GM19043 (cell line): Measurements from ENCODE around the gene ATP8A2.

Source experiments
- ATAC-seq: cut with Tn5 transposase; IDR thresholded peaks from one replicate; pipeline ENCODE4 v1.9.1; 2021; ENCODE audit warnings: low read depth; ENCODE audit not compliant: unreplicated experiment

Gene ATP8A2

GRCh38 chr13:25607096-25607495 is 235.3 kb downstream of the ATP8A2 start:
- no peak for ATAC-seq

DNA sequence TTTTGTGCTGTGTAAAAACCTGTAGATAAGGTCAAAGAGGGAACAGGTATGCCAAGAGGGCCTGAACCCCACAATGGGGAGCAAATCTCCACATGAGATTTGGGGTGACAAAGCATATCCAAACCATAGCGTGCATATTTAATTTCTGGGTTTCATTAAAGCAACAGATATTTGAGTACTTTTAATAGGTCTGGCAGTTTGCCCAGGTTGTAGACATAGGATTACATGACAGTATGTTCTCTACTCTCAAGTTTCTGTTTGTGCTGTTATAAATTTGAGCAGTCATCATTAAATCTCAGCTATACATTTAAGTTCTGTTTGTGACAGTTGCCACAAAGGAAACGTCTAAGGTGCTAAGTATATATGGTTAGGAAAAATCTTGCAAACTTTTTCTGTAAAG is 236.4 kb downstream of the ATP8A2 start:
- ATAC-seq = no peak

DNA sequence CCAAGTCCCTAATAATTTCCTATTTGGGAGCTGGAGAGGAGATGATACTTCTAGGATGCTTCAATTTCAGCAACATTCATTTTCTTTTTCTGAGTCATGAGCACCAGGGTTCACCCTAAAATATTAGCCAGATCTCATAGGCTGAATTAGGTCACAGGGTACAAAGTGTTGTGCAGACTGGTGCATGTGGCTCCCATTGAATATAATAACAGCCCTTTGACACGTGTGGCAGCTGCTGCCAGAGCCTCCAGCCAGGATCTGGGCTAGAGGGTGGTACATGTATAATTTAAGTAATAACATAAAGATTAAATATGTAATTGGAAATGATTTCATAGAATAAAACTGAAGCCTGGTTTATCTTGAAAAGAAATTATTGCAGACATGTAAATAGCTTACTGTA is 244.9 kb downstream of the ATP8A2 start:
- ATAC-seq = no peak

DNA sequence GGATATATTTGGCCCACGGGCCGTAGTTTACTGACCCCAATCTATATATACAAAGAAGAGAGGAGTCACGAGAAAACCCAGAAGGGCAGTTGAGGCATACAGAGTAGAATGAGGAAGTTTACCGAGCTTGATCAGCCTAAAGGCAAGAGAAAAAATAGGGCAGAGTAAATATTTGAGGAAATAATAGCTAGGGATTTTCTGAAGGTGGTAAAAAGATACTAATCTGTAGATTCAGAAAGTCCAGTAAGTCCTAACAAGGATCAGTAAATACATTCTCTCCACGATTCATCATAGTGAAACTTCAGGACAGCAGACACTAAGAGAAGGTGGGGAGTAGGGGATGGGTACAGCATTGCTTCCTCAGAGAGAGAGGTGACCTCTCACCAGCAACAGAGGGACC is 248.1 kb downstream of the ATP8A2 start:
- ATAC-seq = no peak

DNA sequence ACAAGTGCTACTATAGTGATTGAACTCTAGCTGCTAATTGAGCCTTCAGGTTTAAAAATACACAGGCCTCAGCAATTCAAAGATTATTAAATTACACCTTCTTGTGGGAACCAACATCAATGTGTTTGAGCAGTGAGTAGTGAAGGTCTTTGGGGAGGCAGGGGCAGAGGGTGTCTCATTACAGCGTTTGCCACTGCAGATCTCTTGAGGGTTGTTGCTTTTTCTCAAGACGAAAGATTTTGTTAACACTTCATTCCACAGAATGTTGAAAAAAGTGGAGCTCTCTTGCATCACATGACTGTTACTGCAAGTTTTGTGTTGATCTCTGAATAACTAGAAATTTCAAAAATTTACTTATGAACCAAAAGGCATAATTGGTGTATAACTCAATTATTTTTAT is 253.6 kb downstream of the ATP8A2 start:
- ATAC-seq = no peak

DNA sequence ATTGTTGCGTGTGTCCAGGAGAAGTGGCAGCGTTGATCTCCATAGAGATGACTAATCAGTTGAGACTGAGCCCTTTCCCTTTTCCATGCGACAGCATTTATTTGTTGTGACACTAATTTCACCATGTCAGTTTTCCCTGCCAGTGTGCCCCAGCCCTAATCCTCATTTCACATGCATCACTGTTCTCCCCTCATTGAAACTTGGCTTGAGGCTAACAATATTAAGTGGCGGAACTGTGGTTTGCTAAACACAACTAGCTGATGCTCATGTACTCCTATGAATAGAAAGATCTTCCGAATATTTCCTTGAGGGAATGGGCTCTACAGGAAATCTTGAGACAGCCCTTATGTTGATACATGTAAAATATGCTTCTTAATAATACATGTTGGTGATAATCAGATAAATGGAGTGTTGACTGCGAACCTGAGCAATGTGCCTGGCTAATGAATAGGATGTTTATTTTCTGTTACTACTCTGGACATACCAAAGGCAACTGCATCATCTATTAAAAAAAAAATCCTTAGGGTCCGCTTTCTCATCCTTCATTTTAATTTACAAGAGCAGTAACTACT is 258.6 kb downstream of the ATP8A2 start:
- ATAC-seq = no peak

GRCh38 chr13:25632166-25632888 is 260.6 kb downstream of the ATP8A2 start:
- ATAC-seq = no peak

DNA sequence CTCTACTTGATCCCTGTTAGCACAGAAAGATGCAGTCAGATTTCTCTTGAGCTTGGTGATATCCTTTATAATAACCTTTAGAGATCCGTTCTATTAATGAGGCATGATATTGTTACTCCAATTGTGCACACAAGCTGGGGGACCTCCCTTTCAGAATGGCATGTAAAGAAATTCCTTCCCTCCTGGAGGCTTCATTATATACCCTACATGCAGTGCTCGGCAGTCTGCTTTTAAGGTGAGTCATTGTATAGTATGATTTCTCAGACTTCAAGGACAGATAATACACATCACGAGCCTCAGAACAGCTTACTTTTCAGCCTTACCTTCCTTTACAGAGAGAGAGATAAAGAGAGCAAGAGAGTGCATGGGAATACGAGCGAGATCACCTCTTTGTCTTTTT is 261.3 kb downstream of the ATP8A2 start:
- ATAC-seq = no peak

- ATAC-seq = no peak
These were observed 273.9 kb downstream of the ATP8A2 start for GRCh38 chr13:25645681-25646080.

GRCh38 chr13:25649001-25649633 is 277.3 kb downstream of the ATP8A2 start:
- ATAC-seq = no peak

DNA sequence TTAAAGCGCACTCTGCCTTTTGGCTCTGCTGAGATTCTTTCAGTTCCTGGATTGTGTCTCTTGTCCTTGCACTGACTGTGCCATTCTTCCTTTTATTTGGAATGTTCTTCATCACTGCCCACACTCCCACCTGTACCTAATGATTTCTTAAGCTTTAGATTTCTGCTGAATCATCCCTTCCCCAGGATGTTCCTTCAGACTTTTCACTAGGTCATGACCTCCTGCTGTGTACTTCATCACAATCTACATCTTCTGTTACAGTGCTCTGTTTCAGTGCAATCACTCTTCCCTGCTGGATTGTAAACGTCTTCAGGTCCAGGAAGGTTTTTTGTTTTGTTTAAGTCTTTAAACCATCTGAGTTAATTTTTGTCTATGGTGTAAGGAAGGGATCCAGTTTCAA is 281.0 kb downstream of the ATP8A2 start:
- ATAC-seq = no peak

DNA sequence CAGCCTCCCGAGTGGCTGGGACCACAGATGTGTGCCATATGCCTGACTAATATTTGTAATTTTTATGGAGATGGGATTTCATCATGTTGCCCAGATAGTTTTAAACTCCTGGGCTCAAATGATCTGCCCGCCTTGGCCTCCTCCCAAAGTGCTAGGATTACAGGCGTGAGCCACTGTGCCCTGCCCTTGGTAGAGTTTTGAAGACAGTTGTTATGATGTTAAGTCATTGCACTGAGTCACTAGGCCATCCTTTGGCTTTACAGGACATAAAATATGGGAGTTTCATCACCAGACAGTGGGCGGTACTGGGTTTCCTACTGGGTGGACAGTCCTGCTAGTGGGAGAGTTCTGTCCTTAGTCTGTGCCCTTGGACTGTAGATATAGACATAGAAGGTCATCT is 282.5 kb downstream of the ATP8A2 start:
- no peak for ATAC-seq

DNA sequence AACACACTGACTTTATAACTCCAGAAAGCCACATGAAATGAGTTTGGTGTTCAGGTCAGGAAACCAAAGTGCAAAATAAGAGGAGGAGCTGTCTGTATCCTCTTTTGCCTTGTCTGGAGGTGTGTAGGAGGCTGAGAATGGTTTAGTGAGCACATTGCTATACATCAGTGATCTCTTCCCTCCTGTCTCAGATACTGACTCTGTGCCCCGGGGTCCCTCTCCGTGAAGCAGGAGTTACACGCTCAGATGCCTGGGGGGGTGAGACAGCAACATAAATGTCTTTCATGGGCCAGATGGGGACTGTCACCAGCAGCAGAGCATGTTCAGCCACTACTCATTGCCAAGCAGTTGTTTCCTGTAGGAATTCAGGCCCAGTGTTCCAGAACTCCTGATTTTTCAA is 285.4 kb downstream of the ATP8A2 start:
- ATAC-seq = no peak

- ATAC-seq = no peak
These were observed 287.5 kb downstream of the ATP8A2 start for GRCh38 chr13:25659091-25659795.

DNA sequence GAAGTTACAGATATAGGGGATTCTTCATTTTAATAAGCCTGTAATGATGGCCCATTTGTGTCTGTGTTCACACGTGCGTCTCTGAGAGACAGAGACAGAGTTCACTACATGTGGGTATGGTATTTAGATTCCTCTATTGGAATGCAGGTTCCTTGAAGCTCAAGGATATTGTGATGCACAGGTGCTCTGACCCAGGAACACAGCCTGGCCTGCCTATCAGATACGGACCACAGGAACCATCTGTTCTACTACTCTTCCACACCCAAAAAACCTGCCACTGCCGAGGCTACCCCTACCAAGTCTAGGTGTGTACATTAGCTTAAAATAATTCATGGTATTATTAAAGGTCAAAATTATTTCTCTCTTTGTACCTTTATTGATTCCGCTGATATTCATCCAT is 289.2 kb downstream of the ATP8A2 start:
- no peak for ATAC-seq

- no peak for ATAC-seq
These were observed 290.7 kb downstream of the ATP8A2 start for GRCh38 chr13:25662516-25662915.

DNA sequence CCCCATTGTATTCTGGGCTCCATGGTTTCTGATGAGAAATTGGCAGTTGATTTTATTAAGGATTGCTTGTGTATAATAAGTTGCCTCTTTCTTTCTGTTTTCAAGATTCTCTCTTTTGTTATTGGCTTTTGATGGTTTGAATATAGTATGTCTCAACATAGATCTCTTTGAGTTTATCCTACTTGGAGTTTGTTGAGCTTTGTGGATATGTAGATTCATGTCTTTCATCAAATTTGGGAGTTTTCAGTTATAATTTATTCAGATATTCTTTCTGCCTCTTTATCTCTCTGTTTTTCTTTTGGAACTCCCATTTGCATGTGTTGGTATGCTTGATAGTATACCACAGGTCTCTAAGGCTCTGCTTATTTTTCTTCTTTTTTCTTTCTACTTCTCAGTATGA is 296.6 kb downstream of the ATP8A2 start:
- no peak for ATAC-seq

DNA sequence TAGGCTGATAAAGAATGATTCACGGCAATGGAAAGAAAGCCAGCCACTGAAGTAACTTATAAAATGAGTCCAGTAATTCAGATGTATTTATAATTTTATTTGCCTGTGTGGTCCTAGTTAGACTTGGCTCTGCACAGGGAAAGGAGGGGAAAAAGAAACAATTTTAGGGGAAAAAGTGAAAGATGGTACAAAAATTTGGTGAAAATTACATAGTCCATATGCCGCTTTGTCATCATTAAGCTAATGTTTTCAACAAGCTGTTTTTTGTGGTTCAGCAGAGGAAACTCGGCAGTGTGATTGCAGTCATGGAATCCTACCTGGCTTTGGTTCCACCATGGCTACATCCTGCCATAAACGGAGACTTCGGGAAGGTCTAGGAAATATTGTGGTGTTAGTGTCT is 301.9 kb downstream of the ATP8A2 start:
- ATAC-seq = no peak

- ATAC-seq = no peak
These were observed 302.6 kb downstream of the ATP8A2 start for GRCh38 chr13:25674371-25674770.

DNA sequence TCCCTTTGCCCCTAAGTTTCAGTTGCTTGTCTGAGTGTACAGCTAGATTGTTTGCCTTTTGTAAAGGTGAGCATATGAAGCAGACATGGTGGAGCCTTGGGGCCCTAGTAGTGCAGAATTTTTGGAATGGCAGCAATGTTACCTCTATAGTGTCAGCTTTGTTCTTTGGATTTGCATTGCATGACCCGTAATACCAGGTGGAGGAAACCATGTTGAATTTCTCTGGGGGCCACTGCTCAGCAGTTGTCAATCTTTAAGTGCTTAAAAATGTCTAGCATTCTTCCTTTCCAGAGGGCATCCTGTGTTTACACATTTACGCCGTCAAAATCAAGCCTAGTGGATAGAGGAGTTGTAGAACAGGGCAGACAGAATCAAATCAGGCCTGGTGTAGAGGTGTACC is 303.3 kb downstream of the ATP8A2 start:
- ATAC-seq = no peak

DNA sequence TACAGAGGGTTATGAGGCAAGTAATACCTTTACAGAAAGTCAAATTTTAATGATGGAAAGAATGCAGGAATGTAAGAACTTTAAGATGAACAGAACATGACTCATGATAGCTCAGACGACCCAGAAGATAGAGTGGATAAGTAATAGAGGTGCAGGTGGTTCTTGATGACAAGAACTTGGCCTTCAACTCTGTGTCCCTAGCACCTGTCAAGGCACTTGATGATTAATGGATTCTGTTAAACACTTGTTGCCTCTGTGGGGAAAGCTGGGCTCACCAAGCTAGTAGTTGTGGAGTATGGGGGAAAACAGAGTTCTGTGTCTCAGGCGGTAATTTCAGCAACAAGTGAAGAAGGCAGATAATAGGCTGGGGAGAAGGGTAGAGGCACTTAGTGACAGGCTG is 306.2 kb downstream of the ATP8A2 start:
- no peak for ATAC-seq

DNA sequence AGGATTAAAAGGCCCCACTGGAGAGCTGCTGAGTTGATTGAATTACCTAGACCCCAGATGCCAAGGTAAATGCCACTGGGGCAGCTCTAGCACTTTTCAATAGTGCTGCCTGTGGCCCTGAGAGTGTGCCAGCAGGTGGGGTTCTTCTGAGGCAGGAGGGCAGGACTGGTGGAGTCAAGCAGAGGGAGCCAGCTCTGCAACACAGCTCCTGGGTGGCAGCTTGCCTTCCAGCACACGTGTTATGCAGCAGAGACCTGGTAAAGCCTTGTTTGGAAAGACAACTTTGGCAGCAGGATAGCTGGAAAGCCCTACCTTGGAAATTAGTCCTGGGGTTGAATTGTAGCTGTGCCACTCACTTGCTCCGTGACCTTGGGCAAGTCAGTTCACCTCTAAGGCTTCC is 306.6 kb downstream of the ATP8A2 start:
- no peak for ATAC-seq
